GM12878 (cell line): ENCODE measurements around the gene KRT80.
A peak's percentile ranks its signal among the peaks of the same experiment; 100 is the strongest.

Source experiments
- BACH1 ChIP-seq: fragments of 450-650 bp; IDR thresholded peaks from 2 replicates; pipeline ENCODE4 v1.6.1; 2017; ENCODE audit warnings: mild to moderate bottlenecking, borderline replicate concordance
- POLR2AphosphoS2 ChIP-seq: IDR thresholded peaks from 2 replicates; pipeline ENCODE4 v1.6.1; 2011; ENCODE audit warnings: low read depth, mild to moderate bottlenecking, low read length, improper control_type of control experiment, moderate library complexity
- RFX5 ChIP-seq: IDR thresholded peaks from 2 replicates; pipeline ENCODE4 v1.6.1; 2011; ENCODE audit warnings: low read depth, low read length, improper control_type of control experiment
- SP1 ChIP-seq: IDR thresholded peaks from one replicate; pipeline ENCODE4 v1.6.1; 2011; ENCODE audit warnings: low read depth, low read length
- YY1 ChIP-seq: IDR thresholded peaks from 2 replicates; pipeline ENCODE4 v1.6.1; 2011; ENCODE audit warnings: low read depth, mild to moderate bottlenecking, low read length
- ZNF24 ChIP-seq: fragments of 450-650 bp; IDR thresholded peaks from 2 replicates; pipeline ENCODE4 v1.6.1; 2017; ENCODE audit warnings: antibody characterized with exemption, mild to moderate bottlenecking
- ZNF274 ChIP-seq: IDR thresholded peaks from one replicate; pipeline ENCODE4 v1.8.0; 2011; ENCODE audit not compliant: insufficient read length, insufficient read depth
- TF ChIP-seq, protein P1 (sequence below): IDR thresholded peaks from 2 replicates; pipeline ENCODE4 v1.6.1; 2011; ENCODE audit warnings: low read depth, low read length, improper control_type of control experiment, borderline replicate concordance
- TF ChIP-seq, protein P2 (sequence below): fragments of 450-650 bp; IDR thresholded peaks from 2 replicates; pipeline ENCODE4 v1.6.1; 2017; ENCODE audit warnings: antibody characterized with exemption, mild to moderate bottlenecking, moderate library complexity
- TF ChIP-seq, protein P3 (sequence below): fragments of 450-650 bp; IDR thresholded peaks from 2 replicates; pipeline ENCODE4 v1.6.1; 2017; ENCODE audit warnings: mild to moderate bottlenecking
- TF ChIP-seq, protein P4 (sequence below): IDR thresholded peaks from 2 replicates; pipeline ENCODE4 v1.6.1; 2011; ENCODE audit warnings: low read depth, mild to moderate bottlenecking, low read length, moderate library complexity, borderline replicate concordance; ENCODE audit errors: extremely low read depth

DNA sequence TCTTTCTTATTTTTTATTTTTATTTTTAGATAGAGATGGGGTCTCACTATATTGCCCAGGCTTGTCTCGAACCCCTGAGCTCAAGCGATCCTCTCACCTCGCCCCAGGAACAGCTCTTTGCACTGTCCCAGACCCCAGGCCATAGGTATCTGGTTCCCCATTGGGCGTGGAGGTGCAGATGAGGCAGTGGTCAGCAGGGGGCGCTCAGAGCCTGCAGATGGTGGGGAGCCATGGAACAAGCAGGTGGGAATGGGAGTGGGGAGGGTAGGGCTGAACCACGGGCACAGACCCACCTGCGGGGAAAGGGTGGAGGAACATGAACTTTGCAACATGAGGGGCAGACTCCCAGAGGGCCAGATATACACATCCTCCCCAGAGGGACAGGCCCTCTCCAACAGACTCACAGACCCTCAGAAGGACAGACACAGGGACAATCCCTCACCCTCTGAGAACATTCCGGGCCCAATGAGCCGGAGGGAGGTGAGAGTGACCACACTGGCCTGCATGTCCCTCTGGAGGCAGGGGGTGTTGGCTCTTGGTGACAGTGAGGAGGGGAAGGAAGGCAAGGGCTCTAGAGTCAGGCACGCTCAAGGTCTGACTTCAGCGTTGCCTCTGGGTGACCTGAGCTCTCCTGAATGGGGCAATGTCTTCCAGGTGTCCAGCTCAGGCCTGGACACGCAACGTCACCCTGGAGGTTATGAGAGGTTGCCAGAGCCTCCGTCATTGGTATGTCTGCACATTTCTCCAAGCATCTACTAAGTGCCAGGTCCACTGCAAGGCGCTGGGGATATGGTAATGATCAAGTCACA lies 34.9 kb downstream of the KRT80 start:
- no peak for TF ChIP-seq BACH1
- TF ChIP-seq, protein P1, sequence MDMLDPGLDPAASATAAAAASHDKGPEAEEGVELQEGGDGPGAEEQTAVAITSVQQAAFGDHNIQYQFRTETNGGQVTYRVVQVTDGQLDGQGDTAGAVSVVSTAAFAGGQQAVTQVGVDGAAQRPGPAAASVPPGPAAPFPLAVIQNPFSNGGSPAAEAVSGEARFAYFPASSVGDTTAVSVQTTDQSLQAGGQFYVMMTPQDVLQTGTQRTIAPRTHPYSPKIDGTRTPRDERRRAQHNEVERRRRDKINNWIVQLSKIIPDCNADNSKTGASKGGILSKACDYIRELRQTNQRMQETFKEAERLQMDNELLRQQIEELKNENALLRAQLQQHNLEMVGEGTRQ = no peak
- no peak for TF ChIP-seq RFX5
- no peak for TF ChIP-seq ZNF24
- TF ChIP-seq, protein P2, sequence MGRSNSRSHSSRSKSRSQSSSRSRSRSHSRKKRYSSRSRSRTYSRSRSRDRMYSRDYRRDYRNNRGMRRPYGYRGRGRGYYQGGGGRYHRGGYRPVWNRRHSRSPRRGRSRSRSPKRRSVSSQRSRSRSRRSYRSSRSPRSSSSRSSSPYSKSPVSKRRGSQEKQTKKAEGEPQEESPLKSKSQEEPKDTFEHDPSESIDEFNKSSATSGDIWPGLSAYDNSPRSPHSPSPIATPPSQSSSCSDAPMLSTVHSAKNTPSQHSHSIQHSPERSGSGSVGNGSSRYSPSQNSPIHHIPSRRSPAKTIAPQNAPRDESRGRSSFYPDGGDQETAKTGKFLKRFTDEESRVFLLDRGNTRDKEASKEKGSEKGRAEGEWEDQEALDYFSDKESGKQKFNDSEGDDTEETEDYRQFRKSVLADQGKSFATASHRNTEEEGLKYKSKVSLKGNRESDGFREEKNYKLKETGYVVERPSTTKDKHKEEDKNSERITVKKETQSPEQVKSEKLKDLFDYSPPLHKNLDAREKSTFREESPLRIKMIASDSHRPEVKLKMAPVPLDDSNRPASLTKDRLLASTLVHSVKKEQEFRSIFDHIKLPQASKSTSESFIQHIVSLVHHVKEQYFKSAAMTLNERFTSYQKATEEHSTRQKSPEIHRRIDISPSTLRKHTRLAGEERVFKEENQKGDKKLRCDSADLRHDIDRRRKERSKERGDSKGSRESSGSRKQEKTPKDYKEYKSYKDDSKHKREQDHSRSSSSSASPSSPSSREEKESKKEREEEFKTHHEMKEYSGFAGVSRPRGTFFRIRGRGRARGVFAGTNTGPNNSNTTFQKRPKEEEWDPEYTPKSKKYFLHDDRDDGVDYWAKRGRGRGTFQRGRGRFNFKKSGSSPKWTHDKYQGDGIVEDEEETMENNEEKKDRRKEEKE = no peak
- TF ChIP-seq SP1 = no peak
- TF ChIP-seq POLR2AphosphoS2 = no peak
- TF ChIP-seq, protein P3, sequence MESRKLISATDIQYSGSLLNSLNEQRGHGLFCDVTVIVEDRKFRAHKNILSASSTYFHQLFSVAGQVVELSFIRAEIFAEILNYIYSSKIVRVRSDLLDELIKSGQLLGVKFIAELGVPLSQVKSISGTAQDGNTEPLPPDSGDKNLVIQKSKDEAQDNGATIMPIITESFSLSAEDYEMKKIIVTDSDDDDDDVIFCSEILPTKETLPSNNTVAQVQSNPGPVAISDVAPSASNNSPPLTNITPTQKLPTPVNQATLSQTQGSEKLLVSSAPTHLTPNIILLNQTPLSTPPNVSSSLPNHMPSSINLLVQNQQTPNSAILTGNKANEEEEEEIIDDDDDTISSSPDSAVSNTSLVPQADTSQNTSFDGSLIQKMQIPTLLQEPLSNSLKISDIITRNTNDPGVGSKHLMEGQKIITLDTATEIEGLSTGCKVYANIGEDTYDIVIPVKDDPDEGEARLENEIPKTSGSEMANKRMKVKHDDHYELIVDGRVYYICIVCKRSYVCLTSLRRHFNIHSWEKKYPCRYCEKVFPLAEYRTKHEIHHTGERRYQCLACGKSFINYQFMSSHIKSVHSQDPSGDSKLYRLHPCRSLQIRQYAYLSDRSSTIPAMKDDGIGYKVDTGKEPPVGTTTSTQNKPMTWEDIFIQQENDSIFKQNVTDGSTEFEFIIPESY = no peak
- peak; percentile 72 for TF ChIP-seq YY1
- TF ChIP-seq ZNF274 = no peak
- TF ChIP-seq, protein P4, sequence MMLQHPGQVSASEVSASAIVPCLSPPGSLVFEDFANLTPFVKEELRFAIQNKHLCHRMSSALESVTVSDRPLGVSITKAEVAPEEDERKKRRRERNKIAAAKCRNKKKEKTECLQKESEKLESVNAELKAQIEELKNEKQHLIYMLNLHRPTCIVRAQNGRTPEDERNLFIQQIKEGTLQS = no peak
